Effector memory CD8-positive, alpha-beta T cell (primary cell): Measurements from ENCODE around the gene WDR54.

Source experiments
- ATAC-seq: fragments of 150-1000 bp; cut with Tn5 transposase; replicated peaks from 2 replicates; pipeline ENCODE4 v1.10.0; 2021; ENCODE audit warnings: mild to moderate bottlenecking, moderate library complexity
- DNase-seq, 3 experiments: peaks; one replicate each; pipeline ENCODE4 v3.0.0; 2021
- H3K27ac Mint-ChIP-seq, 2 donors: one replicate each; pipeline ENCODE4 v1.8.0; 2022; ENCODE audit warnings: mild to moderate bottlenecking in 2 of 2, mixed read lengths in 2 of 2, moderate library complexity in 2 of 2
- H3K27me3 Mint-ChIP-seq, 2 donors: one replicate each; pipeline ENCODE4 v1.8.0; 2022; ENCODE audit warnings: mixed read lengths in 2 of 2
- H3K36me3 Mint-ChIP-seq: one replicate; pipeline ENCODE4 v1.8.0; 2022; ENCODE audit warnings: mild to moderate bottlenecking, moderate library complexity, mixed read lengths; ENCODE audit not compliant: insufficient read depth
- H3K4me1 Mint-ChIP-seq, 2 donors: one replicate each; pipeline ENCODE4 v1.8.0; 2022; ENCODE audit warnings: low read depth in 2 of 2, mixed read lengths in 2 of 2
- H3K4me3 Mint-ChIP-seq, 2 donors: one replicate each; pipeline ENCODE4 v1.8.0; 2022; ENCODE audit warnings: mild to moderate bottlenecking in 2 of 2, mixed read lengths in 2 of 2, moderate library complexity in 2 of 2
- H3K9me3 Mint-ChIP-seq, 2 donors: one replicate each; pipeline ENCODE4 v1.8.0; 2022; ENCODE audit warnings: mixed read lengths in 2 of 2
- total RNA-seq, 9 experiments: gene quantifications; one replicate each; lab custom pipeline; 2026; lab: John Stamatoyannopoulos, UW

WDR54 gene
- 7.8 to 24.6 (median 11.7) reads per million in 9 experiments for total RNA-seq

GRCh38 chr2:74421221-74421870, at the start of gene WDR54, which contains the start of gene C2orf81:
WDR54 (plus strand) TSS chr2:74421730; CDS start chr2:74422154, 424 bp downstream.
C2orf81 (minus strand) TSS chr2:74421619; CDS start chr2:74421560, 59 bp downstream.
- DNase-seq: peak; percentile 94 to 96 (median 94)
- Mint-ChIP-seq H3K4me1 (peaks cover 19 to 25% of the 10 kb centered on the region in 2 donors), H3K4me3 (peak within 1 kb of the TSS; percentile 95 to 100), H3K36me3 (peaks cover 21% of the 10 kb centered on the region), H3K9me3 (no peaks in the 10 kb centered on the region), H3K27ac (peak within 1 kb of the TSS; percentile 95 to 98), H3K27me3 (no peaks in the 10 kb centered on the region)
- peak; percentile 92 for ATAC-seq

DNA sequence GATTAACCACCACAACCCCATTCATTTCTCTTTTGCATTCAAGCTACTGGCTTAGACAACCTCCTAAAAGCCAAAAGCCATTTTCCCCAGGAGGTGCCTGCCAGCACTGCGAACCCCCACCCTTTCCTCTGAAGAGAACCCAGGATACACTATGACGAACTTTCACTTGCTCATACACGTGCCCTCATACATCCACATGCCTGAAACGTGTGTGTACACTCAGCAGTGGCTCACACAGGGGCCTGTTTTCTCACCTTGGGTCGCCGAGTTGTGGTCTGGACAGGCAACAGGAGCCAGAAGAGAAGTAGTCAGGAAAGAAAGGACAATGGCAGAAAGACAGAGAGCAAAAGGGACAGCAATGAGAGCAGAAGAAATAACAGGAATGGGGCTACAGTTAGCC, 48.9 kb upstream of the WDR54 start:
- Mint-ChIP-seq H3K9me3 (no peaks in the 10 kb centered on the region), H3K4me3 (no peak overlapping the region), H3K27ac (peak overlapping the region in 1 of 2 donors; percentile 57), H3K36me3 (peaks cover 37% of the 10 kb centered on the region), H3K27me3 (no peaks in the 10 kb centered on the region), H3K4me1 (peaks cover 5 to 12% of the 10 kb centered on the region in 2 donors)
- DNase-seq: no peak
- no peak for ATAC-seq

DNA sequence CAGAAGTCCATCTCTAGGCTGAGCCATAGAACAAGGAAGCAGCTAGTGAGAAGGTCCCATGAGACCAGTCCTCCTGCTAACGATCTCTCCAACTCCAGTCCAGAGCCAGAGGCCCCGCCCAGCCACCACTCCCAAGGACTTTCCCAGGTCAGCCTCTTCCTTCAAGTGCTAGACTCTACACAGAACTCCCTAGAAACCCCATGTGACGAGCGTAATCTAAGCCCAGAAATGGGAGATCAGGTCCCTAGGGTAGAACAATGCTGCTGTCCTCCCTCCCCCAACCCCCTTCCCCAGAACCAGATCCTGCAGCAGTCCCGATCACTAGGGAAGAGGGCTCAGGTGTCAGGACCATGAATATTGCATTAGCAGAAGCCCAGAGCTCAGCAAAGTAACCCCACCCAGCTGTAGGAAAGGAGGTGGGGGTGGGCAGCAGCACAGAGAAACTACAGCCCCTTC, 48.3 kb upstream of the WDR54 start:
- DNase-seq: no peak
- Mint-ChIP-seq H3K4me1 (peaks cover 5 to 15% of the 10 kb centered on the region in 2 donors), H3K27me3 (no peaks in the 10 kb centered on the region), H3K27ac (peak overlapping the region in 1 of 2 donors; percentile 57), H3K9me3 (no peaks in the 10 kb centered on the region), H3K36me3 (peaks cover 32% of the 10 kb centered on the region), H3K4me3 (no peak overlapping the region)
- no peak for ATAC-seq

DNA sequence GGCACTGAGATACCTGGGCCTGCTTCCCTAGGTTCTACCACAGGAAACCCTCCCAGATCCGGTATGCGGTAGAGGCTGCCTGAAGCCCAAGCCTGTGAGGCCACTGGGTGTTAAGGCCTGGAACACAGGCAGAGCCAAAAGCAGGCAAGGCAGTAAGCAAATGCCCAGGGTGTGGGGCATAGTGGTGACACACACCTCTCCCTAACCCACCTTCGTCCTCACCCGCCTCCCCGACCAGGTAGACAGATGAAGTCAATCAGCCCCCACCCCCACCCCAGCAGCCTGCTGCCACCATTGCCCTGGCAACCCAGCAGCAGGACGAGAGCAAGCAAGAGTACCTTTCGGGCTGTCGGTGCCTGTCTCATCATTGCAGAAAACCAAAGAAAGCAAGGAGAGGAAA, 47.5 kb upstream of the WDR54 start:
- Mint-ChIP-seq H3K36me3 (peaks cover 31% of the 10 kb centered on the region), H3K27me3 (no peaks in the 10 kb centered on the region), H3K9me3 (no peaks in the 10 kb centered on the region), H3K4me1 (peaks cover 11 to 19% of the 10 kb centered on the region in 2 donors), H3K4me3 (no peak overlapping the region), H3K27ac (peak overlapping the region in 1 of 2 donors; percentile 16)
- ATAC-seq: no peak
- DNase-seq: no peak

- no peak for DNase-seq
- peaks cover 24% of the 10 kb centered on the region for H3K36me3 Mint-ChIP-seq
- H3K4me3 Mint-ChIP-seq: no peak overlapping the region
Measured at GRCh38 chr2:74374509-74375205, 46.9 kb upstream of the WDR54 start.

GRCh38 chr2:74375838-74376237, 45.7 kb upstream of the WDR54 start:
- ATAC-seq (no peak), DNase-seq (no peak)
- Mint-ChIP-seq H3K4me3 (no peak overlapping the region), H3K9me3 (no peaks in the 10 kb centered on the region), H3K4me1 (peaks cover 26 to 35% of the 10 kb centered on the region in 2 donors), H3K36me3 (peaks cover 12% of the 10 kb centered on the region), H3K27ac (peak overlapping the region; percentile 41 to 84), H3K27me3 (no peaks in the 10 kb centered on the region)

More at GRCh38 chr2:74374509-74375205, 46.9 kb upstream of the WDR54 start:
- Mint-ChIP-seq H3K27me3 (no peaks in the 10 kb centered on the region), H3K4me1 (peaks cover 14 to 25% of the 10 kb centered on the region in 2 donors), H3K9me3 (no peaks in the 10 kb centered on the region), H3K27ac (peak overlapping the region in 1 of 2 donors; percentile 84)
- no peak for ATAC-seq

DNA sequence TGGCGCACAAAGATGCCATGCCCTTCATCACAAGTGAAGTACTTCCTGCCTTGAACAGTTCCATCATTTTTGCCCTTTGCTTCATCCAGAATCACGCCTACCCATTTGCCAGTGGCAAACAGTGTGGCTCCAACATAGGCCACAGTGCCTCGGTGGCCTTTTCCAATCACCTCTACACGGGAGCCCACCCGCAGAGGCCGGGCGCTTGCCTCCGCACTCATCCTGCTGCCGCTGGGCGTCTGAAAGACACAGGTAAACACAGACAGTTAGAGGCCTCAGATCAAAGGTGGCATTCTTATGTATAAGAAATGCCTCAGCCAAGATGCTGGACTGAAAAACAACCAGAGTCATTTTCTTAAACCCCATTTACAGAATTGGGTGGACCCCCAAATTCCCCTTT, 43.5 kb upstream of the WDR54 start:
- no peaks in the 10 kb centered on the region for H3K27me3 Mint-ChIP-seq
- no peak overlapping the region for H3K4me3 Mint-ChIP-seq
- no peaks in the 10 kb centered on the region for H3K9me3 Mint-ChIP-seq
- ATAC-seq (no peak), DNase-seq (no peak)
- H3K4me1 Mint-ChIP-seq: peaks cover 34 to 46% of the 10 kb centered on the region in 2 donors
- no peak overlapping the region for H3K27ac Mint-ChIP-seq
- H3K36me3 Mint-ChIP-seq: peaks cover 10% of the 10 kb centered on the region

GRCh38 chr2:74379851-74380789, 41.4 kb upstream of the WDR54 start, which contains the start of gene DCTN1:
DCTN1 (minus strand) TSS chr2:74380311; CDS start chr2:74380037, 274 bp downstream.
- H3K27me3 Mint-ChIP-seq: no peaks in the 10 kb centered on the region
- H3K36me3 Mint-ChIP-seq: peaks cover 12% of the 10 kb centered on the region
- no peaks in the 10 kb centered on the region for H3K9me3 Mint-ChIP-seq
- H3K27ac Mint-ChIP-seq: peak within 1 kb of the TSS; percentile 30 to 87
- peak within 1 kb of the TSS; percentile 68 to 70 for H3K4me3 Mint-ChIP-seq
- DNase-seq (peak in 1 of 3 experiments; percentile 10), ATAC-seq (peak; percentile 63)
- H3K4me1 Mint-ChIP-seq: peaks cover 40 to 42% of the 10 kb centered on the region in 2 donors

DNA sequence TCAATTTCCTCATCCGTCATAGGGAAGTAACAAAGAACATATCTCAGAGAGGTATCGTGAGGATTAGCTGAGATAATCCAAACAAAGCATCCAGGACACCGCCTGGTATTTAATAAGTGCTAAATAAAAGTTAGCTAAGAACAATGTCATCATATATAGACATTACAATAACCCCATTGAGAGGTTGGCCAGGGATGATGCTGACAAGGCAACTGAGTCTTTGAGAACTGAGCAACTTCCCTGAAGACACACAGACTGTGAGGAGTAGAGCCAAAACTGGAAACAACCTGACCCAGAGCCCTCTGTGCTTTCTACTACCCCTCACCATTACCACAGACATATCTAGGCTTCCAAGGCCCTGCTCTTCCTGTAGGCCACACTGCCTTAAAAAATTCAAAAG, 39.8 kb upstream of the WDR54 start:
- peak overlapping the region; percentile 9 to 56 for H3K4me3 Mint-ChIP-seq
- ATAC-seq (no peak), DNase-seq (no peak)
- peaks cover 12% of the 10 kb centered on the region for H3K36me3 Mint-ChIP-seq
- H3K4me1 Mint-ChIP-seq: peaks cover 39 to 40% of the 10 kb centered on the region in 2 donors
- H3K27me3 Mint-ChIP-seq: no peaks in the 10 kb centered on the region
- no peaks in the 10 kb centered on the region for H3K9me3 Mint-ChIP-seq
- H3K27ac Mint-ChIP-seq: peak overlapping the region; percentile 62 to 87

GRCh38 chr2:74383254-74383653, 38.3 kb upstream of the WDR54 start:
- no peak for DNase-seq
- no peak overlapping the region for H3K27ac Mint-ChIP-seq
- peaks cover 12% of the 10 kb centered on the region for H3K36me3 Mint-ChIP-seq
- H3K4me1 Mint-ChIP-seq: peaks cover 32 to 40% of the 10 kb centered on the region in 2 donors
- H3K9me3 Mint-ChIP-seq: no peaks in the 10 kb centered on the region
- H3K27me3 Mint-ChIP-seq: no peaks in the 10 kb centered on the region
- no peak overlapping the region for H3K4me3 Mint-ChIP-seq
- ATAC-seq: no peak

DNA sequence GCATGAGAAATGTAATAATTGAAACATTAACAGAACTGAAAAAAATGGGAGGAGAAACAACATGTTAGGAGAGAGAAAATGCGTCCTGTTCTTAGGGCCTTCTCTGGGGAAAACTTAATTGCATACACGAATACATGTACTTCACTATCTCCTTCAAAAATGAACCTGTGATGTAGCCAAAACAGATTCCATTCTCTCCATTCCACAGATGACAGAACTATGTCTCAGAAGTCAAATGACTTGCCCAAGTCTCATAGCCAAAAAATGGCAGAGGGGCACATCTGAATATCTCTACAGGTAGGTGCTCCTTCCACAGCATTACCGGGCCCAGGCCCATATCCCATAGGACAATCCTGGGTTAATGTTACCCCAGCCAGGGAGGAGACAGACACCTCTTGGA, 37.5 kb upstream of the WDR54 start:
- ATAC-seq (no peak), DNase-seq (no peak)
- no peak overlapping the region for H3K27ac Mint-ChIP-seq
- no peaks in the 10 kb centered on the region for H3K27me3 Mint-ChIP-seq
- peaks cover 6% of the 10 kb centered on the region for H3K36me3 Mint-ChIP-seq
- H3K9me3 Mint-ChIP-seq: no peaks in the 10 kb centered on the region
- H3K4me1 Mint-ChIP-seq: peaks cover 26 to 33% of the 10 kb centered on the region in 2 donors
- no peak overlapping the region for H3K4me3 Mint-ChIP-seq

DNA sequence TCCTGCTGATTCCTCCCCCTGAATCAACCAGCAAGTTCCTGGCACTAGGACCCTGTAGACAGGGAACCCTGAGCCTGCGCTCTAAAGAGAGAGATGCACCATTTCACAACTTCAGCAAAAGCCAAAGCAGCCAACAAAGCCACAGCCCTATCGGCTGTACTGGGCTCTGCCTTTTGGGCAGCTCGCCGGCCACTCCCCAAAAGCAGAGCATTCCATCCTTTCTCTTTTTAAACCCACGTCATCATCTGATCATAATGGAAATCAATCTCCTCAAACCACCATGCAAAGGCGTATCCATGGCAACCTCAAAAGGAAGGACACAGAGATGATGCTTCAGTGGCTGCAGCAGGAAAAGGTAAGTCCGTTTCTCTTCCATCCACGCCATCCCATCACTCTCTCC, 36.1 kb upstream of the WDR54 start:
- Mint-ChIP-seq H3K27ac (no peak overlapping the region), H3K4me3 (no peak overlapping the region), H3K9me3 (no peaks in the 10 kb centered on the region), H3K36me3 (peaks cover 6% of the 10 kb centered on the region), H3K27me3 (no peaks in the 10 kb centered on the region), H3K4me1 (peaks cover 15 to 23% of the 10 kb centered on the region in 2 donors)
- DNase-seq (no peak), ATAC-seq (no peak)

GRCh38 chr2:74387346-74387745, 34.2 kb upstream of the WDR54 start:
- Mint-ChIP-seq H3K4me1 (peaks cover 2 to 10% of the 10 kb centered on the region in 2 donors), H3K27me3 (no peaks in the 10 kb centered on the region), H3K27ac (no peak overlapping the region), H3K36me3 (peaks cover 9% of the 10 kb centered on the region), H3K4me3 (no peak overlapping the region), H3K9me3 (no peaks in the 10 kb centered on the region)
- no peak for DNase-seq
- no peak for ATAC-seq
